Suppressor macrophage treated with lipopolysaccharide for 4 hours (primary cell): ENCODE data around the gene ZNF90.
"Not testable (repeated sequence)": the region's sequence is repeated elsewhere in the genome, so short reads cannot be mapped to it uniquely, and the experiment has no call there.

ENCODE experiments used
- DNase-seq: peaks from one replicate; pipeline ENCODE4 v3.0.0-alpha.2; 2020

The ZNF90 gene

GRCh38 chr19:20077791-20078463 lies at the start of gene ZNF90:
Gene ZNF90, plus strand, starts transcription at chr19:20078000. Its CDS starts 133 bp downstream, at chr19:20078133.
- DNase-seq = peak; percentile 49

- DNase-seq = no peak
Observed at GRCh38 chr19:20028611-20029010, 49.2 kb upstream of the ZNF90 start.

GRCh38 chr19:20035935-20036334 lies 41.9 kb upstream of the ZNF90 start:
- DNase-seq = no peak

GRCh38 chr19:20038358-20039202 lies 39.2 kb upstream of the ZNF90 start:
- DNase-seq = no peak

GRCh38 chr19:20039203-20039723 lies 38.5 kb upstream of the ZNF90 start, which contains the start of gene ZNF682:
Gene ZNF682, minus strand, starts transcription at chr19:20039505. Its CDS starts 160 bp downstream, at chr19:20039345.
- DNase-seq = peak; percentile 88

- no peak for DNase-seq
Observed at GRCh38 chr19:20044663-20045062, 33.1 kb upstream of the ZNF90 start.

GRCh38 chr19:20045742-20046141 lies 32.1 kb upstream of the ZNF90 start:
- not testable (repeated sequence) for DNase-seq

- peak; percentile 60 for DNase-seq
Observed at GRCh38 chr19:20051841-20052768, 25.7 kb upstream of the ZNF90 start.

GRCh38 chr19:20058738-20059137 lies 19.1 kb upstream of the ZNF90 start:
- DNase-seq = not testable (repeated sequence)

GRCh38 chr19:20060282-20060681 lies 17.5 kb upstream of the ZNF90 start:
- DNase-seq = no peak

- DNase-seq = no peak
Observed at GRCh38 chr19:20066861-20067260, 10.9 kb upstream of the ZNF90 start.

- DNase-seq = no peak
Observed at GRCh38 chr19:20067943-20068342, 9.9 kb upstream of the ZNF90 start.

GRCh38 chr19:20068559-20068958 lies 9.2 kb upstream of the ZNF90 start:
- not testable (repeated sequence) for DNase-seq

- no peak for DNase-seq
Observed at GRCh38 chr19:20070691-20071090, 7.1 kb upstream of the ZNF90 start.

GRCh38 chr19:20072936-20073335 lies 4.9 kb upstream of the ZNF90 start:
- DNase-seq = no peak

GRCh38 chr19:20078581-20079031 lies 806 bp downstream of the ZNF90 start:
- peak; percentile 0 for DNase-seq

- no peak for DNase-seq
Observed at GRCh38 chr19:20079476-20079875, 1.7 kb downstream of the ZNF90 start.

- no peak for DNase-seq
Observed at GRCh38 chr19:20080656-20081055, 2.9 kb downstream of the ZNF90 start.

GRCh38 chr19:20082232-20082833 lies 4.5 kb downstream of the ZNF90 start:
- DNase-seq = not testable (repeated sequence)

GRCh38 chr19:20082876-20083275 lies 5.1 kb downstream of the ZNF90 start:
- not testable (repeated sequence) for DNase-seq

GRCh38 chr19:20102097-20102496 lies 24.3 kb downstream of the ZNF90 start:
- no peak for DNase-seq
